Endometrial microvascular endothelial cells (primary cell): ENCODE measurements around the gene PPP2R3B. TPM values are rescaled to one million over a fixed set of nuclear protein-coding genes. Genes with fewer than 3 reads are reported as not detected.
"Not testable (repeated sequence)": the region's sequence is repeated elsewhere in the genome, so short reads cannot be mapped to it uniquely, and the experiment has no call there.

Experiments
- in situ Hi-C: cut with HindIII; loops from 2 replicates; pipeline ENCODE4 v1.10.0; 2017; ENCODE audit warnings: low sequenced_read_pairs, low pct_unique_long_range_greater_than_20kb; ENCODE audit errors: inconsistent ontology term
- total RNA-seq: library from RNA; depleted of rRNA; stranded (reverse); fragments of >200 nt; gene quantifications from one replicate; pipeline ENCODE4 v1.2.3, GENCODE V29; 2015; ENCODE audit errors: inconsistent ontology term

Gene PPP2R3B
- total RNA-seq, 1 donor from 2014 or later: 17.2 TPM

- in situ Hi-C loops: no loop called here
Observed at GRCh38 chrX:331825-332495, 54.7 kb downstream of the PPP2R3B start.

DNA sequence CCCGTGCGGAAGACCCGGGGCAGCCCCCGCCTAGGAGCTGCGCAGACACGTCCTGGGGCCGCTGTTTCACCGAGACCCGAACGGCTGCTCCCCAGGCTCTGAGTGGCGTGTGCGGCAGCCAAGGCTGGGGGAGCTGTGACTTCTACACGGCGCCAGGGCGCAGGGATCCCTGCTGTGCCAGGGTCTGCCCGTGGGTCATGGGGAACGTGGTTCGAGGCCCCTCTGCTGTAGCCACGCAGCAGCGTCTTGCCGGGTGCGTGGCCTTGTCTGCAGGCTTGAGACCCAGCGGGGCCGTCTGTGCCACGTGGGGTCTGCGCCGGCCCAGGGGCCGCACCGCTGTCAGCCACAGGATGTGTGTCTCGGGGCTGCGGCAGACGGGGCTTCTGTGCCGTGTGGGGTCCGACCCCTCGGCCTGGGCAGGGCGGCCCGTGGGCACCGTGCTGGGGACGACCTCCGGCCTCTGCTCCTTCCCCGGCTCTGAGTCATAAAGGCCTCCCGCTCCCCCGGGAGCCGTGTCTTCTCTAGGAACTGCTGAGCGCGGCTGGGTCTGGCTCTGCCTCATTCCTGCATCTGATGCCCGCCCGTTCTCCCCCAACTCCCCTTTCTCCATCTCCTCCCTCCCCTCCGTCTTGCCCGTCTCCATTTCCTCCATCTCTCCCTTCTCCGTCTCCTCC is 55.4 kb downstream of the PPP2R3B start:
- in situ Hi-C loops: no loop called here

- in situ Hi-C loops: no loop called here
Observed at GRCh38 chrX:330726-331150, 56.0 kb downstream of the PPP2R3B start.

DNA sequence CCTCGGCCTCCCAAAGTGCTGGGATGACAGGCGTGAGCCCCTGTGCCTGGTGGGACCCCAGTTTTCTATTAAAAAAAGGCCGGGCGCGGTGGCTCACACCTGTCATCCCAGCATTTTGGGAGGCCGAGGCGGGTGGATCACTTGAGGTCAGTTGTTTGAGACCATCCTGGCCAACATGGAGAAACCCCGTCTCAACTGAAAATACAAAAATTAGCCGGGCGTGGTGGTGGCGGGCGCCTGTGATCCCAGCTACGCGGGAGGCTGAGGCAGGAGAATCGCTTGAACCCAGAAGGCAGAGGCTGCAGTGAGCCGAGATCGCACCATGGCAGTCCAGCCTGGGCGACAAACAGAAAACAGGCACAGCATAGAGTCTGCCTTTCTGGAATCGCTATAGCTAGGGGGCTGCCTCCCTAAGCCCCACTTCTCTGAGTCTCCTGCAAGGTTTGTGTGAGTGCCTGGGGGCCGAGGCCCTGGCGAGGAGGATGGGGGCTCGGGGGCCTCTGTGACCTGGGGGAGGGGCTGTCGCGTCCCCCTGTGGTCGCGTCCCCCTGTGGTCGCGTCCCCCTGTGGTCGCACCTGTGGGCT is 56.5 kb downstream of the PPP2R3B start:
- in situ Hi-C loops: not testable (repeated sequence)

GRCh38 chrX:329291-329910 is 57.3 kb downstream of the PPP2R3B start:
- in situ Hi-C loops: no loop called here

- in situ Hi-C loops: no loop called here
Observed at GRCh38 chrX:327660-328126, 59.0 kb downstream of the PPP2R3B start.

GRCh38 chrX:324664-325063 is 62.0 kb downstream of the PPP2R3B start:
- in situ Hi-C loops: not testable (repeated sequence)

DNA sequence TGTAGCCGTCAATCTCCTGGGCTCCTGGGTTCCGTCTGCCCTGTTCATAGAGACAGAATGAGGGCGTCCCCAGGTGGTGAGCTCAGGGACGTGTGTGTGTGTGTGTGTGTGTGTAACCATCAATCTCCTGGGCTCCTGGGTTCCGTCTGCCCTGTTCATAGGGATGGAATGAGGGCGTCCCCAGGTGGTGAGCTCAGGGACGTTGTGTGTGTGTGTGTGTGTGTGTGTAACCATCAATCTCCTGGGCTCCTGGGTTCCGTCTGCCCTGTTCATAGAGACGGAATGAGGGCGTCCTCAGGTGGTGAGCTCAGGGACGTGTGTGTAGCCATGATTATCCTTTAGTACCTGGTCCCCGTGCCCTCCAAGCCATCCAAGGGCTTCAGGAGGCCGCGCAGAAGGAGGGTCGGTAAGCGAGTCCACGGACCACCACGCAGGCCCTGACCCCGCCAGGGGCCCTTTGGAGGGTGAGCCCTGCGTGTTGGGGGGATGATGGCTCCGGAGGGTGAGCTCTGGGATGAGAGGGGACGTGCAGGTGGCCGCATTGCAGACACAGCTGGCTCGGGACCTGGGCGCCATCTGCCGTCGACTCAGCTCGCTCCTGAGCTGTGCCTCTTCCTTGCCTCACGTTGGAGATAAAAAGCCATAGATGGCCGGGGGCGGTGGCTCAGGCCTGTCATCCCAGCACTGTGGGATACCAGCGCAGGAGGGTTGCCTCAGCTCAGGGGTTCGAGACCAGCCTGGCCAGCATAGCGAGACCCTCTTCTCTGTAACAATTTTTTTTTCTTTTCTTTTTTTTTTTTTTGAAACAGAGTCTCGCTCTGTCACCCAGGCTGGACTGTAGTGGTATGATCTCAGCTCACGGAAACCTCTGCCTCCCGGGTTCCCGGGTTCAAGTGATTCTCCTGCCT is 62.7 kb downstream of the PPP2R3B start:
- in situ Hi-C loops: no loop called here

GRCh38 chrX:320126-320783 is 66.5 kb downstream of the PPP2R3B start:
- in situ Hi-C loops: no loop called here

GRCh38 chrX:319579-320125 is 67.1 kb downstream of the PPP2R3B start:
- in situ Hi-C loops: no loop called here

DNA sequence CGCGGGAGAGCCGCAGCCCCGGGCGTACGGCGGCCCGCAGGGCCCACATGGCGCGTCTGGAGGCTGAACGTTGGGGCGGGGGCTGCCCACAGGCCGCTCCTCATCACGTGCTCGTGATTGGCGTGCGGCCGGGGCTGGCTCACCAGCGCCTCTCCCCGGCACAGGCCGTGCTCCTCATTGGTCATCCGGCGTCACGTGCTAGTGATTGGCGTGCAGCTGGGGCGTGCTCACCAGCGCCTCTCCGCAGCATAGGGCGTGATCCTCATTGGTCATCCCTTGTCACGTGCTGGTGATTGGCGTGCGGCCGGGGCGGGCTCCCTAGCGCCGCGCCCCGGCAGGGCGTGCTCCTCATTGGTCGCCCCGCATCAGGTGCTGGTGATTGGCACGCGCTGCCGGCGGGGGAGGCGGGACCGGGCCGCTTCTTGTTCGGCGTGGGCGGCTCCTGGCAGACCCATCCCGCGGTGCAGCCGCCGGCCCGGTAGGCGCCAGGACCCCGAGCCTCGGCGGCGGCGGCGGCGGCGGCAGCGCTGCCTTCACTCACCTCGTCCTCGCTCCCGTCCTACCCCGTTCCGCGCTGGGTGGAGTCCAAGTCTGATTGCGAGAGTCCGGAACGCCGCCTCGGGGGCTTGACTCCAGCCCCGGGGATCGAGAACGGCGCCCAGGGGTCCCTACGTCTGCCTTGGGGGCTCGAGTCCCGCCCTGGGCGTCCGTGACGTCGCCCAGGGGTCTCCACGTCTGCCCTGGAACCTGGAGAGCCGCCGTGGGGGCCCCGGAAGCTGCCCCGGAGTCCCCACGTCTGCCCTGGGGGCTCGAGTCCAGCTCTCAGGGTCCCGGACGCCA is 67.7 kb downstream of the PPP2R3B start, which contains the start of gene GTPBP6:
GTPBP6 (minus strand) TSS at position 58 of the 840 bp plus-strand sequence; CDS start at position 49, 9 bp downstream.
- in situ Hi-C loops: no loop called here

DNA sequence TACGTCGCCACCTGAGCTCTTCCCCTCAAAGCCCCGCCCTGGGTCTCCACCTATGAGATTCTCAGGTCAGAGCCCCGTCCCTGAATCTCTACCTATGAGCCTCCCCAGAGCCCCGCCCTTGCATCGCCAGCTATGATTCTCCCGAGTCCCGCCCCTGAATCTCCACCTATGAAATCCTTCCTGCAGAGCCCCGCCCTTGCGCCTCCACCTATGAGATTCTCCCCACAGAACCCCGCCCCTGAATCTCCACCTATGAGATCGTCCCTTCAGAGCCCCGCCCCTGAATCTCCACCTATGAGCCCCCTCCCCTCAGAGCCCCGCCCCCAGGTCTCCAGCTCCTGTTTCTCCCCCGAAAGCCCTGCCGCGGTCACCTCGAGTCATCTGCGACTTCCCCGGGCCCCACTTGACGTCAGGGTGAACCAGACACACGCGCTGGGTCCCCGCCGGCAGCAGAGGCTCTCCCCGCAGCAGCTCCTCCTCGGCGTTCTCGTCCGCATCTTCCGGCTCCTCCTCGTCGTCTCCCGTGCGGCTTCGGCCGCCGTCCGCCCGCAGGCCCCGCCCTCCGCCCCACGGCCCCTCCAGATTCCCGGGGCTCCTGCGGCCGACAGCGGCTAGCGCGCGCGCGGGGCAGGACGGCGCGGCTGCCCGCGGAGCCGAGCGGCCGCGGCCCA is 68.5 kb downstream of the PPP2R3B start:
- in situ Hi-C loops: no loop called here

DNA sequence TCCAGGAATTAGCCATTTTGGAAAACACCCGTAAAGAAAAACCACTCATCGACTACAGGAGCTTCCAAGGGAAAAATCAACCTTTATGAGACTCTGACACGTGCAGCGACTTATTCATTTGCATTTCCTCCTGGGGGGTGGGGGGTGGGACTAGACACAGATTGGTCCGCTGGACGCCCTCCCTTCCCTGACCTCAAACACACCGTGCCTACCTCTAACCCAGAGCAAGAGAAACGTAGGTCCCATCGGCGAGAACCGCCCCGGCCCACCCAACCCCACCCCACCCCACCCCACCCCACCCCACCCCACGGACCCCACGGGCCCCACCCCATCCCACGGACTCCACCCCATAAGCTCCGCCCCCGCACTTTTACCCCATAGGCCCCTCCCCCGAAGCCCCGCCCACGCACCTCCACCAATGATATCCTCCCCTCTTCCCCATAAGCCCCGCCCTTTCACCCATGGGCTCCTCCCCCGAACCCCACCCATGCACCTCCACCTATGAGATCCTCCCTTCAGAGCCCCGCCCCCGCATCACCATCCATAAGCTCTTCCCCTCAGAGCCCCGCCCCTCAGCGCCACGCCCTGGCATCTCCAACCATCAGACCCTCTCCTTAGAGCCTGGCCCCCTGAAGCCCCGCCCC is 69.2 kb downstream of the PPP2R3B start:
- in situ Hi-C loops: no loop called here

- in situ Hi-C loops: no loop called here
Observed at GRCh38 chrX:316351-317325, 70.1 kb downstream of the PPP2R3B start.
